ENCODE results near the gene CLDN34.

Gene CLDN34

GRCh38 chrX:9958183-9958582 lies 9.0 kb upstream of the CLDN34 start:
- no peak overlapping the region for H3K4me3 ChIP-seq (ENCODE audit: control insufficient read depth, low read depth, low read length)
- no peak for DNase-seq (ENCODE audit: low read depth)
- no peak for TF ChIP-seq CTCF (IDR thresholded peaks at IDR 0.05; ENCODE audit: control insufficient read depth, insufficient read depth, low read depth, low read length, missing control alignments)

GRCh38 chrX:9961750-9962149 lies 5.4 kb upstream of the CLDN34 start:
- H3K4me3 ChIP-seq (ENCODE audit: control insufficient read depth, low read depth, low read length), result no peak overlapping the region
- no peak for TF ChIP-seq CTCF (IDR thresholded peaks at IDR 0.05; ENCODE audit: control insufficient read depth, insufficient read depth, low read depth, low read length, missing control alignments)
- no peak for DNase-seq (ENCODE audit: low read depth)

- H3K4me3 ChIP-seq (ENCODE audit: control insufficient read depth, low read depth, low read length), result no peak overlapping the region
- TF ChIP-seq CTCF (IDR thresholded peaks at IDR 0.05; ENCODE audit: control insufficient read depth, insufficient read depth, low read depth, low read length, missing control alignments), result no peak
- DNase-seq (ENCODE audit: low read depth), result no peak
These were observed 10.5 kb downstream of the CLDN34 start for GRCh38 chrX:9977635-9978034.

- H3K4me3 ChIP-seq (ENCODE audit: control insufficient read depth, low read depth, low read length), result no peak overlapping the region
- no peak for DNase-seq (ENCODE audit: low read depth)
- TF ChIP-seq CTCF (IDR thresholded peaks at IDR 0.05; ENCODE audit: control insufficient read depth, insufficient read depth, low read depth, low read length, missing control alignments), result no peak
These were observed 13.2 kb downstream of the CLDN34 start for GRCh38 chrX:9980401-9980800.

- H3K4me3 ChIP-seq (ENCODE audit: control insufficient read depth, low read depth, low read length), result no peak overlapping the region
- no peak for TF ChIP-seq CTCF (IDR thresholded peaks at IDR 0.05; ENCODE audit: control insufficient read depth, insufficient read depth, low read depth, low read length, missing control alignments)
- DNase-seq (ENCODE audit: low read depth), result no peak
These were observed 13.8 kb downstream of the CLDN34 start for GRCh38 chrX:9980927-9981326.

- no peak overlapping the region for H3K4me3 ChIP-seq (ENCODE audit: control insufficient read depth, low read depth, low read length)
- TF ChIP-seq CTCF (IDR thresholded peaks at IDR 0.05; ENCODE audit: control insufficient read depth, insufficient read depth, low read depth, low read length, missing control alignments), result no peak
- DNase-seq (ENCODE audit: low read depth), result no peak
These were observed 16.3 kb downstream of the CLDN34 start for GRCh38 chrX:9983441-9983840.

- DNase-seq (ENCODE audit: low read depth), result no peak
- TF ChIP-seq CTCF (IDR thresholded peaks at IDR 0.05; ENCODE audit: control insufficient read depth, insufficient read depth, low read depth, low read length, missing control alignments), result no peak
These were observed 16.7 kb downstream of the CLDN34 start for GRCh38 chrX:9983846-9984245.

More at GRCh38 chrX:9983846-9984245, 16.7 kb downstream of the CLDN34 start:
- H3K4me3 ChIP-seq (ENCODE audit: control insufficient read depth, low read depth, low read length), result no peak overlapping the region
